ENCODE data around the gene MNX1.

The MNX1 gene

DNA sequence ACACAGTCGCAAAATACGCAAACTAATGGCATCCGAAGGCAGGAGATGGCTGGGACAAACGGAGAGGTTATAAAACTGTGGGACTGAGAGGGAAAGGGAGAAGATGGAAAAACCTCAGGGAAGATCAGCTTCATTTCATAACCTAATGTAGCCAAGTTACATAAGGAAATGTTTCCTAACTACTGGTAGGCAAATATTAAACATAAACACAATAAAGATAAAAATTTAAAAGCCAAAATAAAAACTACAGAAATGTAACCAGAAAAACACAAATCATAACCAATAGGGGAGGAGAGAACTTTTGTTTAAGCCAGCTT is 13.1 kb upstream of the MNX1 start:
- H3K4me3 ChIP-seq (ENCODE audit: low read depth, low read length) = no peak overlapping the region
- TF ChIP-seq, protein P1, sequence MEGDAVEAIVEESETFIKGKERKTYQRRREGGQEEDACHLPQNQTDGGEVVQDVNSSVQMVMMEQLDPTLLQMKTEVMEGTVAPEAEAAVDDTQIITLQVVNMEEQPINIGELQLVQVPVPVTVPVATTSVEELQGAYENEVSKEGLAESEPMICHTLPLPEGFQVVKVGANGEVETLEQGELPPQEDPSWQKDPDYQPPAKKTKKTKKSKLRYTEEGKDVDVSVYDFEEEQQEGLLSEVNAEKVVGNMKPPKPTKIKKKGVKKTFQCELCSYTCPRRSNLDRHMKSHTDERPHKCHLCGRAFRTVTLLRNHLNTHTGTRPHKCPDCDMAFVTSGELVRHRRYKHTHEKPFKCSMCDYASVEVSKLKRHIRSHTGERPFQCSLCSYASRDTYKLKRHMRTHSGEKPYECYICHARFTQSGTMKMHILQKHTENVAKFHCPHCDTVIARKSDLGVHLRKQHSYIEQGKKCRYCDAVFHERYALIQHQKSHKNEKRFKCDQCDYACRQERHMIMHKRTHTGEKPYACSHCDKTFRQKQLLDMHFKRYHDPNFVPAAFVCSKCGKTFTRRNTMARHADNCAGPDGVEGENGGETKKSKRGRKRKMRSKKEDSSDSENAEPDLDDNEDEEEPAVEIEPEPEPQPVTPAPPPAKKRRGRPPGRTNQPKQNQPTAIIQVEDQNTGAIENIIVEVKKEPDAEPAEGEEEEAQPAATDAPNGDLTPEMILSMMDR (IDR thresholded peaks at IDR 0.05; ENCODE audit: low read depth, low read length, missing control alignments) = no peak
- DNase-seq (ENCODE audit: low read depth) = no peak

DNA sequence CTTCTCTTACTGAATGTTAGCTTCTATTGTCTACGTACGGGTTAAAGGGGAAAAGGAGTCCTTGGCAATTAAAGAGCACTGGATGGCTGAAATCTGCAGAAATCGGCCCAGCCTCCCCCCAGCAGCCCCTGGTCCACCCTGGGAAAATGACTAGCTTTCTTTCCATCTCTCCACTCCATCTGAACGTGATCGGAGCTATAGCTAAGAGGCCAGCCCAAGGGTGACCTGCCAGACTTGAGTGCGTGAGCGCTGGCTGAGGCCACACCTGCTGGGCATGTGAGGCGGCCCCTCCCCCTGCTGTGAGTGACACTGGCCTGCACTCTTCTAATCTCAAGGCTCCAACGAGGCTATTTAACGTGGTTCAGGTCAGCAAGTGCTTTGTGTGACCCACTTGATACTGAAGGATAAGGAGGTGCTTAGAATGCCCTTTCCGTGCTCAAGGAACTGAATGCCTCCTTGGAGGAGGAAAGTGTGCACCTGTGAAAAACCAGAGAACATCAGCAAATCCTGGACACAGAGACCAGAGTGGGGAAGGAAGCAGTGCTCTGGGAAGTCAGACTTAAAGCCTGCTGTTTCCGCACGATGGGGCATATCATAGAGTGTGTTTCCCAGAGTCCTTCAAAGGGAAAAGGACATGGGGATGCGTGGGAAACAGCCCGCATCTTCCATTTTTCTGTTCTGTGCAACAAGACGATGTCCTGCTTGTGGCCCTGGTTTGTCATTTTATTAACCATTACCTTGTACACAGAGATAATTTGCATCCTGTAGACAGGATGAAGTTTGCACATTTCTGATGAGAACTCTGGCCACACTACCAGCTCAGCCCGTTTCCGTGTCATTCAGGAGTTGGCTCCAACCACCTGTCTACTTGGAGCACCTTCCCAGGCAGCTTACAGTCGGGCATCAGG is 12.5 kb upstream of the MNX1 start:
- TF ChIP-seq, protein P1 (IDR thresholded peaks at IDR 0.05; ENCODE audit: low read depth, low read length, missing control alignments) = no peak
- H3K4me3 ChIP-seq (ENCODE audit: low read depth, low read length) = no peak overlapping the region
- DNase-seq (ENCODE audit: low read depth) = no peak

DNA sequence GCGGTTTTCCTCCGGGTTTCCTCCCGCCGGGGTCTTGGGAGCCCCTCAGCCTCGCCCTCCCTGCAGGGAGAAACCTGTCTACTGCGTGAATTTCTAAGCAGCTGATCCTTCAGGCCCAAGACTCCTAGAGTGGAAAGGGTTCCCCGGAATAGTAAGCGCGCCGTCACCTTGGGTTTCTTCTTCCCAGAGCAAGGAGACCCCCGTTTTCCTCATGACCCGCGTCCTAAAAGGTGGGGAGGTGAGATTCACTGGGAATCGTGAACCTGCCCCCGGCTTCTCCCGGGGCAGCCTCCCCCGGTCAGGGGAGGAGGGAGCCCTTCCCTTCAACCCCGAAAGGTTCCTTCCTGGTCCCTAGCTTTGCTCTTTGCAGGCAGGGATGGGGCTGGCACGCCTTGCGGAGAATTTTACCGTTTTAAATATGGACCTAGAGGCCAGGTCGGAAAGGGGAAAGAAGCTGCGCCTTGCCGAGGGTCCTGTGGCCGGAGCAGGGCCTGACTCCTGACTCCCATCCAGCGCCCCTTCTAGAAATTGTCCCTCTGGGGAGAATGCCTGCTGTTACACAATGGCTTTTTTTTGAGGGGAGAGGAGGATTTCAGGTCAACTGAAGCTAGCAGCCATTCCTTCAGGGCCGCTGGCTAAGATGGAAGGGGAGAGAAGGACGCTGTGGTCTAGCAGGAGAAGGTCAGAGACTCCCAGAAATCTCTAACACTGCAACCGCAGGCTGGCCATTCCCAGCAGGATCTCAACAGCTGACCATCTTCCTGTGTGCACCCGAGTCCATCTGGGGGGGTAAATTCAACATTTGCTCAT is 11.6 kb upstream of the MNX1 start:
- no peak overlapping the region for H3K4me3 ChIP-seq (ENCODE audit: low read depth, low read length)
- TF ChIP-seq, protein P1 (IDR thresholded peaks at IDR 0.05; ENCODE audit: low read depth, low read length, missing control alignments) = no peak
- DNase-seq (ENCODE audit: low read depth) = no peak

DNA sequence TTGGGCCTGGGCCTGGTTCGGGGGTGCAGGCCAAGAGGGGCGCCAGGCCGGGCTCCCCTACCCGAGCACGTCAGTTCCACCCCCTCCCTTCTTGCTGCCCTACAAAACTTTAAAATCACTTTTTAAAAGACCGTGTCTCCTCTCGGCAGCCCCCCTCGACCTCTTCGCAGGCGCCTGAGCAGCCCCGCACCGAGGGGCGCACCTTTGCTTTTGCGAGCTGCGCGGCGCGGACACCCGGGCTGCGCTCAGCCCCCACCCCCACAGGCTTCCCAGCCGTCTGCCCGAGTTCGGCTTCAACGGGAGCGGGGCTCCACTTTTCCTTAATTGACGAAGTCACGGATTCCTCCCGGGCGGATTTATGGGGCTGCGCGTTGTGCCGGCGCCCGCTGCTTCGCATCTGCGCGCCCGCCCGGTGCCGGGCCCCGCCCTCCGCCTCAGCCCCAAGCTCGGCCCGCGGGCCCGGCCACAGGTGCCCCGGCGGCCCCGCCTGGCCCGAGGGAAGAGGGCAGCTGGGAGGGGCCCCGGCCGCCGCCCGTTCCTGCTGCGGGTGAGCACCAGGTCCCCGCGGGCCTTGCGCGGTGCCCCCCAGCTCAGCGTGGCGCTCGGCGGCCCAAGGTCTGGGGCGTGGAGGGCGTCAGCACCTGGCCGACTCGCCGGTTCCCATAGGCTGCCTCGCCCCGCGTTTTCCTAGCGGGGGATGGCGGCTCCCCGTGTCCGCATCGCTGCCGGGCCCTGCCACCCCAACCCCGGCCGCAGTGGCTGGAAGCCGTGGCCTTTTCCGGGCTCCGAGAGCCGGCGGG is 10.8 kb upstream of the MNX1 start:
- no peak overlapping the region; the same call in 1 of the 2 replicates for H3K4me3 ChIP-seq (ENCODE audit: low read depth, low read length)
- TF ChIP-seq, protein P1 (IDR thresholded peaks at IDR 0.05; ENCODE audit: low read depth, low read length, missing control alignments) = no peak
- DNase-seq (ENCODE audit: low read depth) = no peak

DNA sequence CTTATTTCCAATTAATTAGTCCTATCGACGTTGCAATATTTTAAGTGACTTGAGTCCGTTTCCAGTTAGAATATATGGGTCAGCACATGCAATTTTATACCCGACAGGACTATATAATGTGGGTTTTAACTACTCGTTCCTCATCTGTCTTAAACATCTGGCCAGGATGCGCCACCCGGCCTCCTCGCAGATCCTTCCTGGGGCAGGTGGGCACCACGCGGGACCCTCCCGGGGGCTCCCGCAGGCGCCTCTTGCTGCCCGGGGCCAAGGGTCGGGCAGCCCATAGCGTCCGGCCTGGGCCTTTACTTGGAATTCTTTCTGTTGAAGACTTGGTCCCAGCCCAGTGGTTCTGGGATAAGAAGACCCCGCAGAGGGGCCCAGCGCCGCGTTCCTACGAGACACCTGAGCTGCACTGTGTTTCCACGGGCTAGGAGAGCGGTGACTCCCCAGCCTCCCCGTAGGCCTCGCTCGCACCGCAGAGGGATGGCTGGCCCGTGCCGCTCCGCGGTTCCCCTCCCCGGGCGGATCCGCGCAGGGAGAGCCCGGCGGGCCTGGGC is 10.1 kb upstream of the MNX1 start:
- no peak overlapping the region; the same call in 1 of the 2 replicates for H3K4me3 ChIP-seq (ENCODE audit: low read depth, low read length)
- no peak for DNase-seq (ENCODE audit: low read depth)
- TF ChIP-seq, protein P1 (IDR thresholded peaks at IDR 0.05; ENCODE audit: low read depth, low read length, missing control alignments) = no peak

DNA sequence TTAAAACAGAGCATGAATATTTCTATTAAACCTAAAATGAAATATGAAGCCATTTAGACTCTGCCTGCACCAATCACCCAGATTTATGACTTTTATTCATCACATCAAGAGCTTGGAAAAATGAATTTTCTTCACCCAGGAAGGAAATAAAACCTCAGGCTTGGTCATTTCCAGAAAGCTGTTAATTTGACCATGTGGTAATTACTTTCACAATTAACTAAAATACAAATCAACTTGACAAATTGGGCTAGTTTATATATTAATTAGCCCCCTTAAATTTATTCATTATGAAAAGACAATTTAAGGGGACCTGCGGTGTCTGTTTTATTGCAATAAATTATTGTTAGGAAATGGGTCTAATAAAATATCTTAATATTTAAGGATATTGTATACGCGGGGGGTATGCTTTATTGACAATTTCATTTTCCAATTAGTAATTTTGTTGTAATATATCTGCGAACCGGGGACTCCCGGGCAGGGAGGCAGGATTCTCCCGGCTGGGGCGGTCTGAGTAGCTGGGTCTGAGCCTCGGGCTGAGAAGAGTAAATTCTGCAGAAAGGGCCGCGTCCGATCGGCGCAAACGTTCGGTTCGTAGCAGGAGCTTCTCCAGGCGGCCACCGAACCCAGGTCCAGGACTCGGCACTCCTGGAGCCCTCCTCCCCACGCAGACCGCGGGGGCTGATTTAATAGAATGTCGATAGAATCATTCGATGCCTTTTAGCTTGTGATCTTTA is 9.4 kb upstream of the MNX1 start:
- DNase-seq (ENCODE audit: low read depth) = no peak
- no peak overlapping the region for H3K4me3 ChIP-seq (ENCODE audit: low read depth, low read length)
- TF ChIP-seq, protein P1 (IDR thresholded peaks at IDR 0.05; ENCODE audit: low read depth, low read length, missing control alignments) = no peak
